H9 (cell line): ENCODE measurements around the gene PDE4DIP. TPM values are rescaled to one million over a fixed set of nuclear protein-coding genes. Genes with fewer than 3 reads are reported as not detected.
A peak's percentile ranks its signal among the peaks of the same experiment; 100 is the strongest.
"Not testable (repeated sequence)": the region's sequence is repeated elsewhere in the genome, so short reads cannot be mapped to it uniquely, and the experiment has no call there.

Experiments
- DNase-seq: peaks from one replicate; pipeline ENCODE4 v3.0.0-alpha.2; 2017
- H2AFZ ChIP-seq: one replicate; pipeline ENCODE4 v1.6.1; 2013; ENCODE audit warnings: mild to moderate bottlenecking, low read length, control low read depth, moderate library complexity
- H2AK5ac ChIP-seq: 2 replicates; pipeline ENCODE4 v1.6.1; 2013; ENCODE audit warnings: low read length, control low read depth, mixed read lengths; ENCODE audit not compliant: insufficient read length
- H2BK120ac ChIP-seq: one replicate; pipeline ENCODE4 v1.6.1; 2013; ENCODE audit warnings: low read depth, mild to moderate bottlenecking, low read length, control low read depth, inconsistent platforms; ENCODE audit not compliant: poor library complexity, severe bottlenecking
- H2BK12ac ChIP-seq: 2 replicates; pipeline ENCODE4 v1.6.1; 2013; ENCODE audit warnings: low read length, control low read depth, mixed read lengths, low read depth; ENCODE audit not compliant: insufficient read length
- H2BK15ac ChIP-seq: 2 replicates; pipeline ENCODE4 v1.6.1; 2013; ENCODE audit warnings: low read depth, low read length, control low read depth
- H2BK20ac ChIP-seq: one replicate; pipeline ENCODE4 v1.6.1; 2013; ENCODE audit warnings: low read depth, mild to moderate bottlenecking, low read length, control low read depth, inconsistent platforms; ENCODE audit not compliant: poor library complexity, severe bottlenecking
- H2BK5ac ChIP-seq: 2 replicates; pipeline ENCODE4 v1.6.1; 2013; ENCODE audit warnings: low read length, control low read depth, mixed read lengths; ENCODE audit not compliant: insufficient read length
- H3K14ac ChIP-seq: 2 replicates; pipeline ENCODE4 v1.6.1; 2013; ENCODE audit warnings: low read length, control low read depth; ENCODE audit not compliant: insufficient read depth
- H3K18ac ChIP-seq: 2 replicates; pipeline ENCODE4 v1.6.1; 2013; ENCODE audit warnings: low read depth, mild to moderate bottlenecking, mixed read lengths, low read length, control low read depth; ENCODE audit not compliant: insufficient read length
- H3K23ac ChIP-seq: 2 replicates; pipeline ENCODE4 v1.6.1; 2013; ENCODE audit warnings: low read length, control low read depth, mixed read lengths, low read depth; ENCODE audit not compliant: insufficient read length
- H3K23me2 ChIP-seq: 2 replicates; pipeline ENCODE4 v1.6.1; 2013; ENCODE audit warnings: low read depth, mild to moderate bottlenecking, mixed read lengths, low read length, control low read depth; ENCODE audit not compliant: insufficient read length, poor library complexity, severe bottlenecking
- H3K27ac ChIP-seq: 2 replicates; pipeline ENCODE4 v1.5.1; 2013; ENCODE audit warnings: low read length, control low read depth, mixed read lengths, low read depth; ENCODE audit not compliant: insufficient read length
- H3K27me3 ChIP-seq: 2 replicates; pipeline ENCODE4 v1.6.1; 2013; ENCODE audit warnings: low read length, control low read depth, inconsistent platforms; ENCODE audit not compliant: insufficient read depth
- H3K4ac ChIP-seq: 2 replicates; pipeline ENCODE4 v1.6.1; 2013; ENCODE audit warnings: low read depth, mild to moderate bottlenecking, control low read depth, inconsistent platforms, low read length, moderate library complexity
- H3K4me1 ChIP-seq: 2 replicates; pipeline ENCODE4 v1.6.1; 2013; ENCODE audit warnings: low read length, control low read depth, inconsistent platforms; ENCODE audit not compliant: insufficient read depth
- H3K4me2 ChIP-seq: 2 replicates; pipeline ENCODE4 v1.6.1; 2013; ENCODE audit warnings: low read length, control low read depth, mixed read lengths; ENCODE audit not compliant: insufficient read length, insufficient read depth
- H3K56ac ChIP-seq: 2 replicates; pipeline ENCODE4 v1.6.1; 2013; ENCODE audit warnings: low read depth, mild to moderate bottlenecking, mixed read lengths, low read length, control low read depth; ENCODE audit not compliant: insufficient read length
- H3K79me1 ChIP-seq: 2 replicates; pipeline ENCODE4 v1.6.1; 2013; ENCODE audit warnings: low read depth, mild to moderate bottlenecking, moderate library complexity, low read length, control low read depth, inconsistent platforms; ENCODE audit not compliant: insufficient read depth, poor library complexity, severe bottlenecking
- H3K79me2 ChIP-seq: 2 replicates; pipeline ENCODE4 v1.6.1; 2013; ENCODE audit warnings: low read length, control low read depth, inconsistent platforms; ENCODE audit not compliant: insufficient read depth
- H3K9ac ChIP-seq: 2 replicates; pipeline ENCODE4 v1.6.1; 2013; ENCODE audit warnings: low read length, control low read depth, mixed read lengths; ENCODE audit not compliant: insufficient read length; ENCODE audit errors: extremely low read depth
- H3K9me3 ChIP-seq: one replicate; pipeline ENCODE4 v1.6.1; 2013; ENCODE audit warnings: low read depth, low read length, inconsistent platforms; ENCODE audit not compliant: control insufficient read depth
- H3T11ph ChIP-seq: one replicate; pipeline ENCODE4 v1.6.1; 2013; ENCODE audit warnings: mild to moderate bottlenecking, low read length, control low read depth, inconsistent platforms
- H4K20me1 ChIP-seq: one replicate; pipeline ENCODE4 v1.6.1; 2013; ENCODE audit not compliant: control insufficient read depth, insufficient read length, insufficient read depth
- H4K5ac ChIP-seq: 2 replicates; pipeline ENCODE4 v1.6.1; 2013; ENCODE audit warnings: low read depth, mild to moderate bottlenecking, mixed read lengths, low read length, control low read depth; ENCODE audit not compliant: insufficient read length
- H4K8ac ChIP-seq: replicated peaks from 2 replicates; pipeline ENCODE4 v1.6.1; 2013; ENCODE audit warnings: low read length, control low read depth, mixed read lengths, low read depth; ENCODE audit not compliant: insufficient read length
- H4K91ac ChIP-seq: 2 replicates; pipeline ENCODE4 v1.6.1; 2013; ENCODE audit warnings: low read depth, mild to moderate bottlenecking, moderate library complexity, mixed read lengths, low read length, control low read depth; ENCODE audit not compliant: insufficient read length
- H3K27ac Mint-ChIP-seq, 3 experiments: 2 replicates in 2 of 3; 3 replicates in 1 of 3; pipeline ENCODE4 v1.8.0; 2020 to 2021; ENCODE audit warnings: mixed read lengths in 3 of 3, mild to moderate bottlenecking in 1 of 3, moderate library complexity in 1 of 3
- H3K27me3 Mint-ChIP-seq: 2 replicates; pipeline ENCODE4 v1.8.0; 2021; ENCODE audit warnings: low read depth, mild to moderate bottlenecking, moderate library complexity, mixed read lengths
- H3K36me3 Mint-ChIP-seq, 3 experiments: 2 replicates in 2 of 3; 3 replicates in 1 of 3; pipeline ENCODE4 v1.8.0; 2020 to 2021; ENCODE audit warnings: low read depth in 3 of 3, mixed read lengths in 3 of 3; ENCODE audit not compliant: insufficient read depth in 1 of 3
- H3K4me1 Mint-ChIP-seq, 2 experiments: 2 replicates each; pipeline ENCODE4 v1.8.0; 2020; ENCODE audit warnings: mixed read lengths in 2 of 2
- H3K4me3 Mint-ChIP-seq, 2 experiments: 2 replicates in 1 of 2; 3 replicates in 1 of 2; pipeline ENCODE4 v1.8.0; 2020 to 2021; ENCODE audit warnings: mild to moderate bottlenecking in 2 of 2, mixed read lengths in 2 of 2, moderate library complexity in 1 of 2
- H3K9me3 Mint-ChIP-seq, 2 experiments: 2 replicates in 1 of 2; 3 replicates in 1 of 2; pipeline ENCODE4 v1.8.0; 2020; ENCODE audit warnings: mild to moderate bottlenecking in 2 of 2, mixed read lengths in 2 of 2, moderate library complexity in 1 of 2
- WGBS: extraction: QIAGEN DNeasy Blood & Tissue Kit; methylation state at CpG from one replicate; pipeline ENCODE4 v1.1.7; 2013; ENCODE audit warnings: missing lambda C conversion rate, low lambda C conversion rate, mixed read lengths; ENCODE audit not compliant: insufficient read length; ENCODE audit errors: extremely low coverage; 5-methylcytosine and 5-hydroxymethylcytosine counted together
- total RNA-seq: library from RNA; stranded (reverse); gene quantifications from 2 replicates; pipeline ENCODE4 v1.2.1, GENCODE V29; 2021

Gene PDE4DIP
- total RNA-seq, 1 experiment from 2014 or later, result 15.7 TPM

DNA sequence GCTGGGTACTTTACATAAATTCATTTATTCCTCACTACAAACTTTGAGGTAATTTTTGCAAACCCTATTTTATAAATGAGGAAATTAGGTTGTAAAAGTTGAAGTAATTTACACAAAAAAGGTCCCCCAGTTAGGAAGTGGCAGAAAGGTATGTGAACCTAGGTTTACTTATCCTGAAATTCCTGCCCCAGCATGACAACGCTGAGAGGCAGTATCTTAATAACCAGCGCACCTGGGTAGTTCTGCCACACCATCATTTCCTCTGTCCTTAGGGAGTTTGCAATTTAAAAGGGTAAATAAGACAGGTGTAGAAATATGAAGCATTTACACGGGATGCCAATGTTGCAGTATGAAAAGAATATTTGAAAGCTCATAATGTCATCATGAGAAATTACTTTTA lies 79.6 kb downstream of the PDE4DIP start:
- not testable (repeated sequence) for H3K4me3 Mint-ChIP-seq, H3K14ac ChIP-seq, H4K8ac ChIP-seq, DNase-seq, H3K4ac ChIP-seq, H3K27ac ChIP-seq, H3K23ac ChIP-seq, H3K27me3 Mint-ChIP-seq, H3K79me2 ChIP-seq, H3K36me3 Mint-ChIP-seq, H4K20me1 ChIP-seq, H3K9me3 Mint-ChIP-seq, H2AFZ ChIP-seq, H2BK5ac ChIP-seq, H3K4me1 Mint-ChIP-seq, H3K4me1 ChIP-seq, H2BK12ac ChIP-seq, H3K18ac ChIP-seq, H3K79me1 ChIP-seq, H3K4me2 ChIP-seq, H4K91ac ChIP-seq, H2BK20ac ChIP-seq, H3K27me3 ChIP-seq, H2BK15ac ChIP-seq, H4K5ac ChIP-seq, H2AK5ac ChIP-seq, H3K23me2 ChIP-seq, H3K56ac ChIP-seq, H3K9ac ChIP-seq, H3K9me3 ChIP-seq, H2BK120ac ChIP-seq, H3T11ph ChIP-seq
- H3K27ac Mint-ChIP-seq, result peak overlapping the region in 1 of 3 experiments; percentile 40; a peak in 1 of 7 replicates
- no CpG with 5 or more reads among the region's 3 CpGs for WGBS

DNA sequence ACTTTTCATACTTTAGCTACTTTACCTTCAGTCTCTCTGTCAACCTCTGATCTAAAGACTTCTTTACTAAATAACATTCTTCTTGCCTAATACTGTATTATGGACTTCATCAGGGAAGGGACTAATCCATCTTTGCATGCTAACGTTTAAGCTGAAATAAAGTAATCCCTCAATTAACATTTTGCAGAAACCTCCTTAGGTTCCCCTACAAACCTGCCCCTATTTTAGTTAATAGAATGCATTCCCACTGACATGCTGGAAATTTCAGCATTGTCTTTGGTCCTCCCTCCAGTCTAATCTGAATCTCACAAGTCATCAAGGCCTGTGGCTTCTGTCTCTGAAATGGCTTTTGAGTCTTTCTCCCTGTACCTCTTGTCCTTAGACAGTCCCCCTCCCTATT lies 83.4 kb downstream of the PDE4DIP start:
- H3T11ph ChIP-seq, H3K4me1 ChIP-seq, H2AFZ ChIP-seq, H3K4me1 Mint-ChIP-seq, H3K9me3 Mint-ChIP-seq, DNase-seq, H4K8ac ChIP-seq, H3K56ac ChIP-seq, H3K27ac Mint-ChIP-seq, H2BK120ac ChIP-seq, H4K20me1 ChIP-seq, H3K36me3 Mint-ChIP-seq, H3K79me2 ChIP-seq, H3K9ac ChIP-seq, H3K4ac ChIP-seq, H3K27me3 Mint-ChIP-seq, H3K23ac ChIP-seq, H4K5ac ChIP-seq, H3K4me2 ChIP-seq, H2BK12ac ChIP-seq, H3K27me3 ChIP-seq, H3K4me3 Mint-ChIP-seq, H3K9me3 ChIP-seq, H2AK5ac ChIP-seq, H3K18ac ChIP-seq, H3K79me1 ChIP-seq, H3K23me2 ChIP-seq, H3K14ac ChIP-seq, H2BK5ac ChIP-seq, H2BK15ac ChIP-seq, H2BK20ac ChIP-seq, H4K91ac ChIP-seq, H3K27ac ChIP-seq: not testable (repeated sequence)
- WGBS, result no CpG with 5 or more reads among the region's 1 CpG

DNA sequence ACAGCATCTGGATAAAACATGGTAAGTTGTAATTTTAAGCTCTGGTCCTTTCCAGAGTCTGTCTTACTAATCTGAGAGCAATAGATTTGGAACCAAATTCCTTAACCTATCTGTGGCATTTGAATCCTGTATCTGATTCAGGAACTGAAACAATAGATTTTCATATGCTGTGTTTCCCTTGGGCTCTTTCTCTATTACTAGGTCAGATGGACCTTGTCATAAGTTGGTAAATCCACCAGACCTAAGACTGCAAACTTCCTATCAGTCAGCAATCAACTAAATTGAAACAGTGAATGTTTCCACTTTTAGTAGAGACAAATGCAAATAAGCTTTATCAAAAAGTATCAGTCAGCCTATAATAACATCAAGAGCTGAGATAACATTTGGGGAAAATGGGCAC lies 85.0 kb downstream of the PDE4DIP start:
- H3K14ac ChIP-seq, H2BK12ac ChIP-seq, DNase-seq, H3K27me3 Mint-ChIP-seq, H3K56ac ChIP-seq, H3K27me3 ChIP-seq, H3K36me3 Mint-ChIP-seq, H3K79me2 ChIP-seq, H3K27ac ChIP-seq, H3K4me1 Mint-ChIP-seq, H4K5ac ChIP-seq, H3K4me3 Mint-ChIP-seq, H3K4me2 ChIP-seq, H3K27ac Mint-ChIP-seq, H4K20me1 ChIP-seq, H3K4ac ChIP-seq, H3K9me3 ChIP-seq, H3K79me1 ChIP-seq, H4K8ac ChIP-seq, H2BK20ac ChIP-seq, H2AFZ ChIP-seq, H2BK120ac ChIP-seq, H3K9me3 Mint-ChIP-seq, H2AK5ac ChIP-seq, H4K91ac ChIP-seq, H3K9ac ChIP-seq, H3K23ac ChIP-seq, H3K23me2 ChIP-seq, H2BK5ac ChIP-seq, H3K4me1 ChIP-seq, H3K18ac ChIP-seq, H3T11ph ChIP-seq, H2BK15ac ChIP-seq: not testable (repeated sequence)
